GM23248 (cell line): ENCODE measurements around the gene TAF1B.

ENCODE experiments used
- EZH2 ChIP-seq: fragments of 200-600 bp; sonication (generic); IDR thresholded peaks from 2 replicates; pipeline ENCODE4 v1.6.1; 2018; ENCODE audit warnings: antibody characterized with exemption, mild to moderate bottlenecking; ENCODE audit not compliant: insufficient read depth, poor library complexity, severe bottlenecking
- EZH2phosphoT487 ChIP-seq: fragments of 200-600 bp; sonication (generic); IDR thresholded peaks from 2 replicates; pipeline ENCODE4 v1.6.1; 2018; ENCODE audit warnings: antibody characterized with exemption, moderate library complexity, mild to moderate bottlenecking, low read depth; ENCODE audit not compliant: insufficient read depth

DNA sequence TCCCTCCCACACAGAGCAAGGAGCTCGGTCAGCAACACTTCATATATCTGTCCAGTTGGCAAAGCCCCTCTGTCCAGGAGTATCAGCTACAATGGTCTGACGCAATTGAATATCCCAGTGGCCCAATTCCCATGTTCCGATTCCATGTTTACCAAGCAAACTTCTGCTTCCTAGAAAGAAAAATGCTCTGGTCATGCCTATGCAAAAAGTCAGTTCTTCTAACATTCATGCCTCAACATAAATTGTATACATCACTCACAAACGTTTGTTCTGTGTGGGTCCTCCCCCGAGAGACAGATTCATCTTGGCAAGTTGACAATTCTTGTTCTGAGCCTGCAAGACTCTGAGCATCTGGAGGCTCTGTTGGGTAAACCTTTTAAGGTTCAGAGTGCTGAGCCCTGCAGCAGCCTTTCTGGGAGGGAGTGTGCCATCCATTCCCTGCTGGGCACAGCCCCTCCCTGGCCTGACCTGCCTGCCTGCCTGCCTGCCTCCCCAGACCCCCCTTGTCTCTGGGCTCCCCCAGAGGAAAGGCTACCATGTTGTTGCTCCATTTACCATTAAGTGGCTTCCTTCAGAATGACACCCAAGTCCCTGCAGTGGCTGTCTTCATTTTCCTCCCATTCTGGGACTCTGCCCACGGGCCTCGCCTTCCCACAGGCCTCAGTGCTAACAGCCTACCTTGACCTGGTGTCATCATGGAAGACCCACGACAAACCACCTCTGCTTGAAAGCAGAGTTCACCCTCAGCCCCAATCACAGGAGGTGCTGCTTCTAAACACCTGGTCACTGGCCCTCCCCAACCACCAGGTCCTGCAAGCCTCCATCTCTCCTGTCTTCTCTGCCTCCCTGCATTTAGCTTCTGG is 37.6 kb upstream of the TAF1B start:
- TF ChIP-seq EZH2phosphoT487 (no peak), EZH2 (no peak)
